Measurements from ENCODE around the gene PDLIM7.
A peak's percentile ranks its signal among the peaks of the same experiment; 100 is the strongest.

Gene PDLIM7

DNA sequence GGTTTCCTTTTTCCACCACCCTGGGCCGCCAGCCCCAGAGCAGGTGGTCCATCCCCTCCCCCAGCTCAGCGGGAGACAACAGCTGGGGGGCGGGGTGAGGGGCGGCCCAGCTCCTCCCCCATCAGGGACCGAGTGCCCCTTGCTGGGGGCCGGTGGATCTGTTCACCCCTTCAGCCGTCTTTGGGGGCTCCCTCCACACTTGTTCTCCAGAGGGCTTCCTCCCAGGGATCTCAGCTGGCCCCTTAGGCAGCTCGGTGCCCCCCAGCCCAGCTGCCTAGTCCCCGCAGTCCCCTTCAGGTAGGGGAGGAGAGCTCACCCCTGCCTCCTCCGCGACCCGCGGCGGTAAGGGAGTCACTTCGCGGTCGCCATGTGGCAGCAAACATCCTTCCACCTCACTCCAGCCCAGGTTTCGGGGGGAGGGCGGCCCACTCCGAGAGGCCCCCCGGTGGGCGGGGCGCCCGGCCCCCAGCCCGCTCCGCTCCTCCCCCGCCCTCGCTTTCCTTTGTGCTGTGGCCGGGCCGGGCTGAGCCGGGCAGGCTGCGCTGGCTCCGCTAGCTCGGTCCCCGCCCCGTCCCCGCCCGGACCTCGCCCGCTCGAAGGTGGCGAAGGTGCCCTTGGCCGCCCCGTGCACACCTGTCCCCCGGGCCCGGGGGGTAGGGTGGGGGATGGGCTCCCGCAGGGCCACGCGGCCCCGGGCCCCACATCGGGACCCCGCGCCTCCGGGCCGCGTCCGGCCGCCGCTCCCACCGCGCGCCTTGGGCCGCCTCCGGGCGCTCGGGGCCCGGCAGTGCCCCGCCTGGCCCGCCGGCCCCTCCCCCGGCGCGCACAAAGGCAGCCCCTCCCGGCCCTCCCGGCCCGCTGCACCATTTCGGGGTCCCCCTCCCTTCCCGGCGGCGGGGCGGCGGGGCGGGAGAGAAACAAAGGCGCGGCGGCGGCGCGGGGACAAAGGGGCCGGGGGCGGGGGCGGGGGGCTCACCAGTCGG is 24.7 kb downstream of the PDLIM7 start:
- peak; percentile 28 for DNase-seq (ENCODE audit: low read depth)

DNA sequence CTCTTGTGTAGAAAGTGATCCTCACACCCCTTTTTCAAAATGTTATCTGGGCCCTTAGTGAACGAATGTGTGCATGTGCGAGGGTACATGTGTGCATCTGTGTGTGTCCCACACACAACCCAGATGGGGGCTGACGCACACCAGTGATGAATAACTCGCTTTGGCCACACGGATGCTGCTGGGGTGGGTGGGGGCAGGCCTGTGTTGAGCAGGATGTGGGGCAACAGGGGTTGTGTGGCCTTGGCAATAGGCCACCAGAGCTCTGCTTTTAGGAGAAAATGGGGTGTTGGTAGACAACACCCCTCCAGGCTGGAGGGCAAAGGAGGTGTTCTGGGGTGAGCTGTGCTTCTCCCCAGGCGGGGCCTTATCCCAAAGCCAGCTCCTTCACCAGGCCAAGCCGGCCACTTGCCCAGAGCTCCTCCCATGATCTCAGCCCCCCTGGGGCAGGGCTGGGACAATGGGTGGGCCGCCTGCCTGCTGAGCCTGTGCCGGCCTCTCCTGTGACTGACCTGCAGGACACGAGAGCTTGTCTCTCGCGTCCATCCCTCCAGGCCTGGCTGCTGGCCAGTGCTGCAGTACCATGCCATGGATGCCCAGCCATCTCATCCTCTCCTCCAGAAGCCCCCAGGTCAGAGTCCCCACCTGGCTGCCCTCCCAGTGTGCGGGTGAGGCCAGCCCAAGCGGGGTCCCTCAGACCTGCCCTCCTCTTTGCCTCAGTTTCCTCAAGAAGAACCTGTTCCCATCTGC is 25.6 kb downstream of the PDLIM7 start:
- DNase-seq (ENCODE audit: low read depth) = no peak

DNA sequence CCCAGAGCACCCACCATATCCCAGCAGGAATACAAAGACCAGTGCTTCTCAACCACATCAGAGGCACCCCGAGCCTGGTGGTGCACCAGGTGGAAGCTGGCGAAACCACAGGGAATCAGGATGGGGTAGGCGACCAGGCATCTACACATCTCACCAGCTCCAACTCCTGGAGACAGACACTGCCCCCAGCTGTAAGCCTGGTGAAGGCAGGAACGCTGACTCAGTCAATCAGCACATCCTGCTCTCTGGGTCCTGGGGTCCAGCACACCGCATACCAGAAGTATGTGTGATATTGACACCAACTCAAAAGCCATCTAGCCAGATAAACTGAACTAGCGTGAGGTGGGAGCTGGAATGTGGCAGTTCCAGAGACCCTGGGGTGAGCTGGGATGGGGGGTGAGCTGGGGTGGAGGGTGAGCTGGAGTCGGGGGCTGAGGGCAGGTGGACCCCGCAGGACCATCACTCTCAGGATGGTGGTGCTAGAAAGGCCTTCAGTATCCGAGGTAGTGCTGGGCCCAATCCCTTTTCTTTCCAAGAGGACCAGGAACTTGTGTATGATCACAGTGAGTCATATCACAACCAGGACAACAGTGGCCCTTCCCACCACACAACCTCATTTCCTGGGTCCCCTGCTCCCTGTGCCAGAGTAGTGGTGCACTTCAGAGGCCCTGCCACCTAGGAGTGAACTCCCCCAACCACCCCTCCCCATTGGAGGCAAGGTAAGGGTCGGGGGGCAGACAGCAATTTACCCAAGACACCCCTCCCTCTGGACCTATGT is 26.5 kb downstream of the PDLIM7 start:
- no peak for DNase-seq (ENCODE audit: low read depth)

DNA sequence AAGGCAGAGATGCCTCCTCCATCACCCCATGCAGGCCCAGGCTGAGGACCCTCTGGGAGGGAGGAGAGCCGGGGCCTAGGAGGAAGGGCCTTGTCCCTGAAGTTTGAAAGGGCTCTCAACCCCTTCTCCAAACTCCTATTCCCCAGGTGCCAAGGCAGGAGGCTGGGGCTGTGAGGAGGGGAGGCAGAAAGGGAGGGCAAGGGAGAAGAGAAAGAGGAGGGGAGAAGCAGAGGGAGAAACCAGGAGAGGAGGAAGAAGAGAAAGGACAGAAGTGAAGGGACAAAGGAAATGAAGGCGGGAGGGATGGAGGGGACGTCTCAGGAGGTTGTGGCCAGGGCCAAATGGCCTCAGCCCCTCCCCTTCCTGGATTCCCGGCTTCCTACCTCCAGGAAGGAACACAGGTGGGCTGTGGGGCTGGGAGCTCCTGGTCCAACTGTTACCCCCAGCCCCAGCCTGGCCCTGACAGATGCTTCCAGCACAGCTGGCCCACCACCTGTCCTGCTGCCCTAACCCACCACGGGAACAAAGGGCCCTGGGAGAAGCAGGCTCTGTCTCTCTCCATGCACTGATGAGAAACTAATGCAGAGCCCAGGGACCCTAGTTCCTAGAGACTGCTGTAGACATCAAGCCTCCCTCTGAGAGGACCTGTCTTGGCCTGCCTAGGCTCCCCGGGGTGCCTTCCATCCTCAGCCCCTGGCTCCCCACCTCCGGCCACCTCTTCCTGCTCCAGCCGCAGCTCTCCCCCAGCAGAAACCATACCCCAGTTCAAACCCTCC is 27.5 kb downstream of the PDLIM7 start:
- DNase-seq (ENCODE audit: low read depth) = no peak

DNA sequence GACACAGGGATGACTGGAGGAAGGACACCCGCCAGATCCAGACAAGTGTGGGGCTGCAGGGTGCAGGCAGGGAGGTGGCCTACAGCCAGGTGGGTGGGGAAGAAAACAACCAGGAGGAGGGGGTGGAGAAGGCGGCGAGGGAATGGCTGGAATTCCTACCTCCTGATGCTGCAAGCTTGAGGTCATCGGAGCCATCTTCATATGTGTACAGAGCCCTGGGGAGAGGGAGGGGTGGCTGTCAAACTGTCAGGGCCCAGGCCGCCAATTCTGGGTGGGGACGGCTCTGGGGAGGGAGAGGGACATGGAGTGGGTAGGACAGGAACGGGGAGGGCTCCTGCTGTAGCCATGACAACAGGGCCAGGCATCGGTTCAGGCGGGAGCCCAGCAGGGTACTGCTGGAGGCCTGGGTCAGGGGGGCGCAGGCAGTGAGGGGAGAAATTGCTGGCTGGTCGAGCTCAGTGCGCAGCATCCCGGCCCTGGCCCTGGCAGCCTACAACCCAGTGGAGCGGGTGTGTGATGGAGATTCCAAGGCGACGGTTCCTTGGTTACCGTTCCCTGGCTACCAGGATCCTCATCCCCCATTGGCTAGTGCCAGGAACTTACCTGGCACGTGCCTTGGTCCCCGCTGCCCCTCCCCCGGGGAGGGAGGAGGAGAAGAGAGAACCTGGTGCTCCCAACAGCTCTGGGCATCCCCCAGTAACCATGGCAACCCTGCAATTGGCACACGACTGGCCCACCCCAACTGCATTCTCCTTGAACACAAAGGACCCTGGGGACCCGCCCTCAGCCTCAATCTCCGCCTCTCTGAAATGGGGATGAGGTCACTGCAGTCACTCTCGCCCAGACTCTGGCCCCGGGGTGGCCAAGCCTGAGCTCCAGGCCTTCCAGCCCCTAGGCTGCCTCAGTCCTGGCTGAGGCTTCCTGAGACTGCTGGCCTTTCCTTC is 28.4 kb downstream of the PDLIM7 start:
- no peak for DNase-seq (ENCODE audit: low read depth)

DNA sequence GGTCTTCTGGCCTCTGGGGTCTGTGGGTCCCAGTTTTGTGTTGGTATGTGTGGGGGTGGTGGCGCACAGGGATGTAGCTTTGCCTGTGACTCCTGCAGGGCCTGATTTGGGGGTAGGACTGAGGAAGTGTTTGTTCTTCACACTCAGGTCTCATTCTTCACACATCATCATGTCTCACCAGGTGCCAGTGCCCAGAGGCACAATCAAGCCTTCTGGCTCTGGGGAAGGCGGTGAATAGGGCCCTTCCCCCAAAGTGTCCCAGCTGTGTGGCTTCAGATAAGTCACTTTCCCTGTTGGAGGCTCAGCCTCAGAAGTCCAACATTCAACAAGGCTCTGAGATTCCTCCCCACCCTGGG is 29.1 kb downstream of the PDLIM7 start:
- no peak for DNase-seq (ENCODE audit: low read depth)

DNA sequence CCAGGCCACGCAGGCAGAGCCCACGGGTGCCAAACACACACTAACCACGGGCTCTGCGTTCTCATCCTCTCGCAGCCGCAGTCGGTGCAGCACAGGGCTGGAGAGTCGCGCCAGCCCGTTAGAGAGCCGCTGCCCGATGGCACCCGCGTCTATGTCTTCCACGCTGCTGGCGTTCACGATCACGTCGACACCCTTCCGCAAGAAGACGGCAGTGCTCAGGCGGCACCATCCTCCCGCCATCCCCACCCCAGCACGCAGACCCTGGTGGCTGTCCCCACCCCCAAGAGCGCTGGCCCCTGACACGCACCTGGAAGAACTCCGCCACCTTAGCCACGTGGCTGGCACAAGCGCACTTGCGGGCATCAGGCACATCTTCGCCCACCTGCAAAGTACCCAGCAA is 30.0 kb downstream of the PDLIM7 start:
- DNase-seq (ENCODE audit: low read depth) = no peak

DNA sequence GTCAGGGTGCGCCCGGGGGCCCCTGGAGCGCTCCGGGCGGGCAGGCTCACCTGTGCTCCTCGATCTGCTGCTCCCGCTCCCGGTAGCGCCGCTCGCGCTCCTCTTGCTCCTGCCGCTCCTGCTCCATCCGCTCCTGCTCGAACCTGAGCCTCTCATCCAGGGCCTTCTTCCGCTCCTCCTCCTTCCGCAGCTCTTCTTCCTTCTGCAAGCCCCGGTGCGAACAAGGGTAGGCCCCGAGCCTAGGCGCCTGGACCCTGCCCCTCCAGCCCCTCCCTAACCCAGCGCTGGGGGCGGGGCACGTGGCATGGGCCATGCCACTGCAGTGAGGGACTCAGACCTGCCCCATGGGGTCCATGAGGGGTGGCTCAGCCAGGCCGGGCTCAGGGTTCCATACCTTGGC is 30.5 kb downstream of the PDLIM7 start:
- no peak for DNase-seq (ENCODE audit: low read depth)

DNA sequence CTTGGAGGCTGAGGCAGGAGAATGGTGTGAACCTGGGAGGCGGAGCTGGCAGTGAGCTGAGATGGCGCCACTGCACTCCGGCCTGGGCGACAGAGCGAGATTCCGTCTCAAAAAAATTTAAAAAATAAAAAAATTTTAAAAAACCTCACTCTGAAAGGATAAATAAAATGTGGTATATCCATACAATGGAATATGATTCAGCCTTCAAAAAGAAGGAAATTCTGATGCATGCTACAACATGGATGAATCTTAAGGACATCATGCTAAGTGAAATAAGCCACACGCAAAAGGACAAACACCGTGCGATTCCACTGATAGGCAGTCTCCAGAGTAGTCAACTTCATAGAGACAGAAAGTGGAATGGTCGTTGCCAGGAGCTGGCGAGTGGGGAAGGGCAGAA is 32.4 kb downstream of the PDLIM7 start:
- no peak for DNase-seq (ENCODE audit: low read depth)

DNA sequence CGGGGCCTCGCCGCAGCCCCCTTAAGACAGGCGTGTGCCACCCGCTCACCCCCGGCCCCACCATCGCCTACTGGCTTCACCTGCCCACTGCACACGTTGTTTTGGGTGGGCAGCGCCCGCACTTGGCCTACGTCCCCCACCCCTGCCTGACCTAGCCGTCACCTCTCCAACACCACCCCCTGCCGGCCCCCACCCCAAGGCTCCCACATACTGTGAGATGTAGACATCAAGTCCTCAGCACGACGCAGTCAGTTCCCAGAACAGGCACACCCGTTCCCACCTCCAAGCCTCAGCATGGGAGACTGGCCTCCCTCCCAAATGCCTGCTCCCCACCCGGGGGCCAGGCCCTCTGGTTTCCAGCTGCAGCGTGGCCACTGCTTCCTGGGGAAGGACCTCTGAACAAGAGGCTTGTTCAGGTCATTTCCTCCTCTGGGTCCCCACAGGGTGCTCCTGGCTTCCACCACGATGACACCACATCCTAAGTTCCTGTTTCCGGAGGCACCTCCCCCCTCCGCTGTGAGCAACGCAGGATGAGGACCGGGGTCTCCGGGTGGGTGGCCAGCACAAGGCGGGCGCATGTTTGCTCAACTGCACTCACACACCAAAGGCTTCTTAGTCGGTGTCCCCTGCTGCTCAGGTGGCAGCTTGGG is 35.3 kb downstream of the PDLIM7 start:
- DNase-seq (ENCODE audit: low read depth) = no peak

DNA sequence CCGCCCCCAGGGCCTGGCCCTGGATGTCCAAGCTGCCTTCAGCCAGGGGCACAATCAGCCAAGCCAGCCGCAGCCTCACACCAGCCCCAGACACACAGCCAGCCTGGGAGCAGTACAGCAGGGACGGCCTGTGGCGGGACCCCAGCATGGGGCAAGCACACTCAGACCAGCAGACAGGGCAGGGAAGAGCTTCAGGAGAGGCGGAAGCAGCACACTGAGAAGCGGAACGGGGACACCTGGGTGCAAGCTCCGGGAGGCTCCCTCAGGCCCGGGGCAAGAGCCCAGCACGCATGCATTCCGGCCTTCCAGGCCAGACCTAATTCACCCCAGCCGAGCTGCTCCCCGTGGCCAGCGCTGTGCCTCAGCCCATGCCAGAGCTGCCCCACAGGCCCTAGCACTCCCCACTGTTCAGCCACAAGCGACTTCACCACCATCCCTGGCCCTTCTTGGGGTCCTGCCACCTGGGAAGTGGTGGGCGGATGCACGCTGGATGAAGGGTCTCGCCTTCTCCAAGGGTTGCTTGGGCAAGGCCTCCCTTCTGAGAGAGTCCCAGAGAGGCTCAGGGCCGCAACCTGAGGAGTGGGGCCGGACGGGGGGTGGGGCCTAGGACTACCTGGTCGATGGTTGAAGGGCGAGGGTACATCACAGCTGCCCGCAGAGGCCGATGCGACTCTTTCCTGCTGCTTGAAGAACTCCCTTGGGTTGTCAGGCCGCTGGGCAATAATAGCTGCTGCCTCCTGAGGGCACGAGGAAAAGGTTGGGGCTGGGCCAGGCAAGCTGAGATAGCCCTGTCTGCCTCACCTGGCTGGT is 37.4 kb downstream of the PDLIM7 start:
- no peak for DNase-seq (ENCODE audit: low read depth)

DNA sequence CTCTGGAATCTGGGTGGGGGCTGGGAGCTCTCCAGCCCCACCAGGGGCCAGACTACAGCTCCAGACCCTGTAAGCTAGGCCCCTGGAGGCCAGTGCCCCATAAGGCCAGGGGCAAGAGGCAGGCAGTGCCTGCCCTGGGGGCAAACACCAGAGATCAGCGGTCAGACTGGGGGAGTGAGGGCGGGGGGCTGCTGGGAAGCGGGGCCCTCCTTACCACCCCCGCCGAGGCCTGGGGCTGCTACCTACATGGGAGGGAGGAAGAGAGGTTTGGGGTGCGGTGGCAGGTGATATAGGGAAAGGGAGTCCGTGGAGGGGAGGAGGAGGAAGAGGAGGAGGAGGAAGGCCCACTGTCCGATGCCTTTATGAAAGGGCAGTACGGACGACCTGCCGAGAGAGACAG is 38.0 kb downstream of the PDLIM7 start:
- no peak for DNase-seq (ENCODE audit: low read depth)

DNA sequence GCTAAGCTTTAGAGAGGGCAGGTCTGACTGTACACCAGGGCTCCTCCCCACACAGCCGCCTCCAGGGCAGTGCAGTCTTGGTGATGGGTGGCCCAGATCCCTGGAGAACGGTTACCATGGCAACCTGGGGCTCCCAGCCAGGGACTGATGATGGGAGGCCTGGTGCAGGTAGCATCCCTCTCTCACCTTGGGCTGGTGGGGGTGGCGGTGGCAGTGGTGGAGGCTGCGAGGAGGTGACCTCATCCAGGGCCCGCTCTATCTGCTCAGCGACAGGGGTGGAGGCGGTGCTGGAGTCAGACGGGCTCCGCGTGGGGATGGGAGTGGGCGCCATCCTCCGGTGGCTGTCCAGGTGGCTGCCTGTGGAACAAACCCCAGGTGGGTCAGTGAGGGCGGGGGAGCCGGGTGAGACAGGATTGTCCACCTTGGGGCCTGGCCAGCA is 38.5 kb downstream of the PDLIM7 start:
- DNase-seq (ENCODE audit: low read depth) = no peak

DNA sequence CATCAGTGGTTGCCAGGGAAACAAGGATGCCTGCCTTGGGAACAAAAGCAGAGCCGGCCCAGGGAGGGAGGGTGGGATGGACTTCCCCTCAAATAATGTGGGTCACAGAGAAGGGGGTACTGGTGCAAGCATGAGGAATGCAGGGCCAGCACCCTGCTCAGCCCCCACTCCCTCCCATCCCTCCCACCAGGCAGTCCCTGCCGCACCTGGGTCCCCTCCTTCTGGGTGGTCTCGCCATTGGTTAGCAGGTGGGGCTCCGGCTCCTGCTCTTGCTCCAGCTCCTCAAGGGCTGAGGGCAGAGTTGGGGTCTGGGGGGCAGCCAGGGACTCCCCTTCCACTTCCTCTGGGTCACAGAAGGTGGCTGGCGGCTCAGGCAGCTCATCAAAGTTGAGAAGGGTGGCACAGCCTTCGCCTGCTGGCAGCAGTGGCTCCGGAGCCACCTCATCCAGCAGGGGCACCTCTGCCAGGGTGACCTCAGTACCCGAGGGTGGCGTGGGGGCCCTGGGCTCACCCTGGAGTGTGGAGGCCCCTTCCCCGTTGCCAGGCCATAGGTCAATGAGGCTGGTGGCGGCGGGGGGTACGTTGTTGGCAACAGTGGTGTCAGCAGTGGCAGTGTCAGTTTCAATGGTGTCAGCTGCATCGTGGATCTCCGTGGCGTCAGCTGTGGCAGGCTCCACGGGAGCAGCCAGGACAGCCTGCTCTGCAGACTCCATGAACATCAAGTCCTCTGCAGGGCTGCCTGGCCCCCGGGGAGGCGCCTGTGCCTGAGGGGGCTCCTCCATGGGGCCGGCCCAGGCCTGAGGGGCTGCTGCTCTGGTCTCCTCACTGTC is 39.3 kb downstream of the PDLIM7 start:
- no peak for DNase-seq (ENCODE audit: low read depth)

DNA sequence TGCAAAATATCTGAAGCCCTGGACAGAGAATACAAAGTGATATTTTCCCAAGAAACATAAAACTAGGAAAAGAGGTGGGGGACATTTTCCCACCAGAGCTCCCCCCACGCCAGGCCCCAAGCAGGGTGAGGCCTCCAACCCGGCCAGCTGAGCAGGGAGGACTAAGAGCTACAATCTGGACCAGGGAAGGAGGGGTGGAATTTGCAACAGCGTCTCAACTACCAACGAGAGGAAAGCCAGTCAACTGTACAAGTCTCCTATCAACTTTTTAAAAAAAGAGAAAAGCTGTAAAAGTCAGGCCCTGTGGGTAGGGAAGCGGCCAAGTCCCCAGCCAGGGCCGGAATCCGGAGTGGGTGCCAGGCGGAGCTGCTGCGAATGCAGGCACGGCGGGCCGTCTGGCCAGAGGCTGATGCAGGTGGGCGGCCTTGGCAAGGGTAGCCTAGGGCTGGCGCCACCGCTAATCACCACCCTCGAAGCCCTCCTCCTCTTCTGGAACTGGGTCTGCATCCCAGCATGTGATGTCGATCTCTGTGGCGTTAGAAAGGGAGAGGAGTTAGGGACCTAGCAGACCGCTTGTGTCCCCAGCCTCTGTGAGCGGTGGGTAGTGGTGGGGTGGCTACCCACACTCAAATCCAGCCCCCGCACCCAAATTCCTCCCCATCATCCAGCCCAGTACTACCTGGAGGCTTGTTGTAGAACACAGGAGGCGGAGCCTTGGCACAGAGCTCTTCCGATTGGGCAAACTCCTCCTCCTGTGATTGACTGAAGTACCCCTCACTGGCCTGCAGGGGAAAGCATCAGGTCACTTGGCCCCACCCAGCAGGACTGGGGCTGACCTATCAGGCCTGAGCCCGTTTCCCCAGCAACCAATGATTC is 40.2 kb downstream of the PDLIM7 start:
- peak; percentile 43 for DNase-seq (ENCODE audit: low read depth)

DNA sequence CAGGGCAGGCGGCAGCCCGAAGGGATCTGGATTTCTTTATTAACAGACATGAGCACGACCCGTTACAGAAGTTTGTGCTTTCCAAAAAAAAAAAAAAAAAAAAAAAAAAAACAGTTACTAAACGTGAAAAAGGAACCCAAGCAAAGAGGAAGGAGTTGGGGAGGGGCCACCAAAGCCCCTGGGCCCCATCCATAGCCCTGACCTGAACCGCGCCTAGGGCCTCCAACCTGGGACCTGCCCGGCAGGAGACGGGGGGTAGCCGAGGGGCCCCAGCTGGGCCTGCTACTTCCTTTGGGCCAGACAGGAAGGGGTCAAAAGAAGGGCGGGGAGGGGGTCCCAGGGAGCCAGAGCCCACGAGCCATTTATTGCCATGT is 40.8 kb downstream of the PDLIM7 start:
- no peak for DNase-seq (ENCODE audit: low read depth)
